HEK293 (cell line): ENCODE results near the gene AGFG1.
A peak's percentile ranks its signal among the peaks of the same experiment; 100 is the strongest.

Experiments
- CTCF ChIA-PET: fragments of 350-600 bp; formaldehyde crosslinking; extraction: SDS; loops from one replicate; lab custom pipeline; 2021; ENCODE audit warnings: antibody characterized with exemption; lab: Yijun Ruan, JAX
- POLR2A ChIA-PET: fragments of 300-600 bp; formaldehyde crosslinking; extraction: SDS; loops from one replicate; lab custom pipeline; 2020; ENCODE audit warnings: antibody characterized with exemption, inconsistent platforms; lab: Yijun Ruan, JAX
- H3K27ac ChIP-seq: fragments of 200-500 bp; sonication (Bioruptor generic); 2 replicates; pipeline ENCODE4 v1.5.1; 2014; ENCODE audit warnings: low read depth, low read length, control low read depth, inconsistent platforms; ENCODE audit errors: extremely low read depth
- H3K36me3 ChIP-seq, 2 experiments: fragments of 200-500 bp in 1 of 2; sonication (Bioruptor generic) in 1 of 2; 1 replicate in 1 of 2; 2 replicates in 1 of 2; pipeline ENCODE4 v1.5.1; 2014 to 2017; ENCODE audit warnings: inconsistent platforms in 2 of 2, low read length in 2 of 2; ENCODE audit not compliant: control insufficient read depth in 2 of 2, insufficient read depth in 1 of 2
- H3K4me1 ChIP-seq: fragments of 200-500 bp; sonication (Bioruptor generic); 2 replicates; pipeline ENCODE4 v1.5.1; 2014; ENCODE audit warnings: mild to moderate bottlenecking, low read length, inconsistent platforms; ENCODE audit not compliant: control insufficient read depth, insufficient read depth
- H3K4me3 ChIP-seq: 2 replicates; pipeline ENCODE4 v1.5.1; 2011; ENCODE audit warnings: low read depth, mild to moderate bottlenecking, control low read depth, low read length, moderate library complexity
- H3K9me3 ChIP-seq: fragments of 200-500 bp; sonication (Bioruptor generic); 2 replicates; pipeline ENCODE4 v1.5.1; 2014; ENCODE audit warnings: low read depth, low read length, inconsistent platforms; ENCODE audit not compliant: control insufficient read depth, insufficient read depth
- CTCF ChIP-seq: fragments of 450-650 bp; formaldehyde crosslinking; IDR thresholded peaks from 2 replicates; pipeline ENCODE4 v1.5.1; 2016; ENCODE audit warnings: missing biosample characterization, missing genetic modification characterization
- IKZF3 ChIP-seq: fragments of 450-650 bp; IDR thresholded peaks from 2 replicates; pipeline ENCODE4 v1.5.0; 2018; ENCODE audit warnings: missing biosample characterization, mild to moderate bottlenecking, missing genetic modification characterization, moderate library complexity
- KLF10 ChIP-seq: fragments of 450-650 bp; IDR thresholded peaks from 2 replicates; pipeline ENCODE4 v1.5.1; 2018; ENCODE audit warnings: missing biosample characterization, mild to moderate bottlenecking, missing genetic modification characterization
- MZF1 ChIP-seq: fragments of 450-650 bp; formaldehyde crosslinking; IDR thresholded peaks from 2 replicates; pipeline ENCODE4 v1.5.1; 2017; ENCODE audit warnings: missing biosample characterization, missing genetic modification characterization, borderline replicate concordance
- PBX3 ChIP-seq: sonication (generic); formaldehyde crosslinking; IDR thresholded peaks from 2 replicates; pipeline ENCODE4 v1.8.1; 2022; ENCODE audit warnings: mild to moderate bottlenecking, moderate library complexity, missing genetic modification reagents
- PRDM10 ChIP-seq: fragments of 450-650 bp; formaldehyde crosslinking; IDR thresholded peaks from 2 replicates; pipeline ENCODE4 v1.5.1; 2016; ENCODE audit warnings: missing biosample characterization, missing genetic modification characterization
- TCF7L2 ChIP-seq: IDR thresholded peaks from 2 replicates; pipeline ENCODE4 v1.6.1; 2011; ENCODE audit warnings: low read depth, mild to moderate bottlenecking, inconsistent platforms, low read length, moderate library complexity, borderline replicate concordance
- ZBTB26 ChIP-seq: fragments of 450-650 bp; formaldehyde crosslinking; optimal IDR thresholded peaks from 2 replicates; pipeline ENCODE3; 2016; ENCODE audit warnings: missing biosample characterization, mild to moderate bottlenecking, missing genetic modification characterization
- ZFP3 ChIP-seq: fragments of 450-650 bp; formaldehyde crosslinking; IDR thresholded peaks from 2 replicates; pipeline ENCODE4 v1.5.1; 2016; ENCODE audit warnings: low read depth, missing biosample characterization, missing genetic modification characterization
- ZNF366 ChIP-seq: fragments of 450-650 bp; formaldehyde crosslinking; conservative IDR thresholded peaks from 2 replicates; pipeline ENCODE4 v1.5.1; 2016; ENCODE audit warnings: missing biosample characterization, missing genetic modification characterization
- ZNF660 ChIP-seq: fragments of 450-650 bp; IDR thresholded peaks from 2 replicates; pipeline ENCODE4 v1.5.1; 2018; ENCODE audit warnings: missing biosample characterization, mild to moderate bottlenecking, missing genetic modification characterization
- ZNF76 ChIP-seq: fragments of 450-650 bp; formaldehyde crosslinking; IDR thresholded peaks from 2 replicates; pipeline ENCODE4; 2016; ENCODE audit warnings: low read depth, missing biosample characterization, missing genetic modification characterization, borderline replicate concordance
- ZNF785 ChIP-seq: fragments of 450-650 bp; formaldehyde crosslinking; IDR thresholded peaks from 2 replicates; pipeline ENCODE4 v1.5.1; 2016; ENCODE audit warnings: missing biosample characterization, missing genetic modification characterization
- ZSCAN18 ChIP-seq: fragments of 450-650 bp; formaldehyde crosslinking; IDR thresholded peaks from 2 replicates; pipeline ENCODE4 v1.5.1; 2016; ENCODE audit warnings: missing biosample characterization, missing genetic modification characterization
- ZSCAN30 ChIP-seq: fragments of 450-650 bp; IDR thresholded peaks from 2 replicates; pipeline ENCODE4 v1.5.1; 2018; ENCODE audit warnings: missing biosample characterization, mild to moderate bottlenecking, missing genetic modification characterization, moderate library complexity

Gene AGFG1

GRCh38 chr2:227471924-227472264, at the start of gene AGFG1:
AGFG1 (plus strand) TSS chr2:227472156; CDS start chr2:227472422, 266 bp downstream.
- TF ChIP-seq TCF7L2 (no peak), CTCF (tag by site-specific recombination) (peak; percentile 89), ZNF76 (tag by site-specific recombination) (peak; percentile 73; the same call in 1 of the 2 replicates), ZSCAN30 (tag by site-specific recombination) (0 out of 2 replicates have a peak, but pooled peaks have one; percentile 60), ZFP3 (tag by site-specific recombination) (no peak), MZF1 (0 out of 2 replicates have a peak, but pooled peaks have one; percentile 38), ZNF660 (peak; percentile 83), ZNF366 (tag by site-specific recombination) (peak; percentile 47; the same call in 1 of the 2 replicates), KLF10 (tag by site-specific recombination) (0 out of 2 replicates have a peak, but pooled peaks have one; percentile 35), ZBTB26 (tag by site-specific recombination) (peak; percentile 30), PBX3 (CRISPR knock-in tag) (0 out of 2 replicates have a peak, but pooled peaks have one; percentile 59), ZSCAN18 (tag by site-specific recombination) (no peak), PRDM10 (tag by site-specific recombination) (0 out of 2 replicates have a peak, but pooled peaks have one; percentile 15), IKZF3 (peak; percentile 99), ZNF785 (tag by site-specific recombination) (no peak)
- peaks cover 10% of the 10 kb centered on the region for H3K4me1 ChIP-seq
- CTCF ChIA-PET: interaction anchor here (0.9 to 1.4 kb wide), 7 partner anchors 9 to 294 kb away, joined by 3 to 11 read pairs (median 4); no protein-coding TSS in a partner anchor

More at GRCh38 chr2:227471924-227472264, at the start of gene AGFG1:
- POLR2A ChIA-PET: no interaction called here
- peak within 1 kb of the TSS; percentile 75 for H3K27ac ChIP-seq
- H3K36me3 ChIP-seq: no peaks in the 10 kb centered on the region
- H3K9me3 ChIP-seq: no peaks in the 10 kb centered on the region
- peak within 1 kb of the TSS; percentile 90 for H3K4me3 ChIP-seq
